Activated T-cell treated with anti-CD3 and anti-CD28 coated beads, Interleukin-2, amount 50 U/mL, for 24 hours (primary cell): ENCODE data around the gene GPR139.

Source experiments
- DNase-seq: peaks from one replicate; pipeline ENCODE4 v3.0.0-alpha.2; 2020
- H3K27ac Mint-ChIP-seq: 2 replicates; pipeline ENCODE4 v1.8.0; 2020; ENCODE audit warnings: mild to moderate bottlenecking, mixed read lengths
- H3K27me3 Mint-ChIP-seq: 2 replicates; pipeline ENCODE4 v1.8.0; 2020; ENCODE audit warnings: mixed read lengths
- H3K36me3 Mint-ChIP-seq: 2 replicates; pipeline ENCODE4 v1.8.0; 2020; ENCODE audit warnings: low read depth, mixed read lengths
- H3K4me1 Mint-ChIP-seq: 2 replicates; pipeline ENCODE4 v1.8.0; 2020; ENCODE audit warnings: low read depth, mixed read lengths
- H3K4me3 Mint-ChIP-seq: 2 replicates; pipeline ENCODE4 v1.8.0; 2020; ENCODE audit warnings: mild to moderate bottlenecking, moderate library complexity, mixed read lengths
- H3K9me3 Mint-ChIP-seq: 2 replicates; pipeline ENCODE4 v1.8.0; 2020; ENCODE audit warnings: mixed read lengths

The GPR139 gene

GRCh38 chr16:20073203-20074098, at the start of gene GPR139:
GPR139 (minus strand) TSS chr16:20073890; CDS start chr16:20073616, 274 bp downstream.
- H3K27me3 Mint-ChIP-seq: peaks cover 64% of the 10 kb centered on the region
- DNase-seq: no peak
- no peak within 1 kb of the TSS for H3K4me3 Mint-ChIP-seq
- H3K36me3 Mint-ChIP-seq: no peaks in the 10 kb centered on the region
- H3K4me1 Mint-ChIP-seq: no peaks in the 10 kb centered on the region
- peaks cover 5% of the 10 kb centered on the region for H3K9me3 Mint-ChIP-seq
- no peak within 1 kb of the TSS for H3K27ac Mint-ChIP-seq

- Mint-ChIP-seq H3K9me3 (peaks cover 16% of the 10 kb centered on the region), H3K4me3 (no peak overlapping the region), H3K36me3 (no peaks in the 10 kb centered on the region), H3K27me3 (peaks cover 3% of the 10 kb centered on the region), H3K27ac (no peak overlapping the region), H3K4me1 (no peaks in the 10 kb centered on the region)
- no peak for DNase-seq
These were observed 48.3 kb upstream of the GPR139 start for GRCh38 chr16:20122011-20122410.

GRCh38 chr16:20114356-20114755, 40.7 kb upstream of the GPR139 start:
- H3K27me3 Mint-ChIP-seq: peaks cover 3% of the 10 kb centered on the region
- no peaks in the 10 kb centered on the region for H3K9me3 Mint-ChIP-seq
- H3K27ac Mint-ChIP-seq: no peak overlapping the region
- no peak for DNase-seq
- H3K4me3 Mint-ChIP-seq: no peak overlapping the region
- H3K36me3 Mint-ChIP-seq: no peaks in the 10 kb centered on the region
- no peaks in the 10 kb centered on the region for H3K4me1 Mint-ChIP-seq

- H3K27me3 Mint-ChIP-seq: peaks cover 2% of the 10 kb centered on the region
- DNase-seq: no peak
- no peak overlapping the region for H3K4me3 Mint-ChIP-seq
- H3K9me3 Mint-ChIP-seq: no peaks in the 10 kb centered on the region
- H3K4me1 Mint-ChIP-seq: no peaks in the 10 kb centered on the region
- H3K36me3 Mint-ChIP-seq: no peaks in the 10 kb centered on the region
- H3K27ac Mint-ChIP-seq: no peak overlapping the region
These were observed 37.5 kb upstream of the GPR139 start for GRCh38 chr16:20111143-20111542.

- DNase-seq: no peak
- Mint-ChIP-seq H3K4me1 (no peaks in the 10 kb centered on the region), H3K4me3 (no peak overlapping the region)
These were observed 33.4 kb upstream of the GPR139 start for GRCh38 chr16:20107083-20107482.

GRCh38 chr16:20104563-20105183, 31.0 kb upstream of the GPR139 start:
- no peaks in the 10 kb centered on the region for H3K9me3 Mint-ChIP-seq
- H3K27ac Mint-ChIP-seq: no peak overlapping the region
- H3K36me3 Mint-ChIP-seq: no peaks in the 10 kb centered on the region
- peaks cover 2% of the 10 kb centered on the region for H3K27me3 Mint-ChIP-seq
- H3K4me1 Mint-ChIP-seq: no peaks in the 10 kb centered on the region
- H3K4me3 Mint-ChIP-seq: no peak overlapping the region
- no peak for DNase-seq

More at GRCh38 chr16:20107083-20107482, 33.4 kb upstream of the GPR139 start:
- Mint-ChIP-seq H3K27ac (no peak overlapping the region), H3K9me3 (no peaks in the 10 kb centered on the region), H3K27me3 (peaks cover 2% of the 10 kb centered on the region), H3K36me3 (no peaks in the 10 kb centered on the region)

GRCh38 chr16:20102521-20102920, 28.8 kb upstream of the GPR139 start:
- Mint-ChIP-seq H3K4me1 (no peaks in the 10 kb centered on the region), H3K27ac (no peak overlapping the region), H3K4me3 (no peak overlapping the region), H3K9me3 (peaks cover 5% of the 10 kb centered on the region), H3K27me3 (no peaks in the 10 kb centered on the region), H3K36me3 (no peaks in the 10 kb centered on the region)
- DNase-seq: no peak

GRCh38 chr16:20102021-20102420, 28.3 kb upstream of the GPR139 start:
- no peaks in the 10 kb centered on the region for H3K27me3 Mint-ChIP-seq
- H3K4me3 Mint-ChIP-seq: no peak overlapping the region
- DNase-seq: no peak
- H3K9me3 Mint-ChIP-seq: peaks cover 5% of the 10 kb centered on the region
- H3K27ac Mint-ChIP-seq: no peak overlapping the region
- H3K4me1 Mint-ChIP-seq: no peaks in the 10 kb centered on the region
- H3K36me3 Mint-ChIP-seq: no peaks in the 10 kb centered on the region

GRCh38 chr16:20099375-20099774, 25.7 kb upstream of the GPR139 start:
- H3K27ac Mint-ChIP-seq: no peak overlapping the region

GRCh38 chr16:20094157-20094556, 20.5 kb upstream of the GPR139 start:
- Mint-ChIP-seq H3K36me3 (no peaks in the 10 kb centered on the region), H3K9me3 (peaks cover 9% of the 10 kb centered on the region), H3K27me3 (peaks cover 3% of the 10 kb centered on the region), H3K4me3 (no peak overlapping the region), H3K4me1 (no peaks in the 10 kb centered on the region), H3K27ac (no peak overlapping the region)
- DNase-seq: no peak

More at GRCh38 chr16:20099375-20099774, 25.7 kb upstream of the GPR139 start:
- H3K27me3 Mint-ChIP-seq: no peaks in the 10 kb centered on the region
- no peak overlapping the region for H3K4me3 Mint-ChIP-seq
- H3K4me1 Mint-ChIP-seq: no peaks in the 10 kb centered on the region
- H3K36me3 Mint-ChIP-seq: no peaks in the 10 kb centered on the region
- DNase-seq: no peak
- H3K9me3 Mint-ChIP-seq: peaks cover 5% of the 10 kb centered on the region

- no peaks in the 10 kb centered on the region for H3K36me3 Mint-ChIP-seq
- H3K27ac Mint-ChIP-seq: no peak overlapping the region
- no peak overlapping the region for H3K4me3 Mint-ChIP-seq
- DNase-seq: no peak
- peaks cover 4% of the 10 kb centered on the region for H3K9me3 Mint-ChIP-seq
- H3K4me1 Mint-ChIP-seq: no peaks in the 10 kb centered on the region
- H3K27me3 Mint-ChIP-seq: peaks cover 15% of the 10 kb centered on the region
These were observed 15.7 kb upstream of the GPR139 start for GRCh38 chr16:20089246-20089965.

- Mint-ChIP-seq H3K27me3 (peaks cover 23% of the 10 kb centered on the region), H3K4me1 (no peaks in the 10 kb centered on the region), H3K4me3 (no peak overlapping the region), H3K36me3 (no peaks in the 10 kb centered on the region), H3K27ac (no peak overlapping the region), H3K9me3 (no peaks in the 10 kb centered on the region)
- DNase-seq: no peak
These were observed 11.0 kb upstream of the GPR139 start for GRCh38 chr16:20084624-20085226.

GRCh38 chr16:20079106-20079505, 5.4 kb upstream of the GPR139 start:
- peaks cover 6% of the 10 kb centered on the region for H3K9me3 Mint-ChIP-seq
- H3K27me3 Mint-ChIP-seq: peaks cover 47% of the 10 kb centered on the region
- H3K27ac Mint-ChIP-seq: no peak overlapping the region
- H3K4me3 Mint-ChIP-seq: no peak overlapping the region
- no peaks in the 10 kb centered on the region for H3K4me1 Mint-ChIP-seq
- no peak for DNase-seq
- no peaks in the 10 kb centered on the region for H3K36me3 Mint-ChIP-seq

- no peak overlapping the region for H3K27ac Mint-ChIP-seq
- no peaks in the 10 kb centered on the region for H3K36me3 Mint-ChIP-seq
- peaks cover 66% of the 10 kb centered on the region for H3K27me3 Mint-ChIP-seq
- no peak overlapping the region for H3K4me3 Mint-ChIP-seq
- DNase-seq: no peak
- H3K9me3 Mint-ChIP-seq: peaks cover 6% of the 10 kb centered on the region
- H3K4me1 Mint-ChIP-seq: no peaks in the 10 kb centered on the region
These were observed 1.6 kb upstream of the GPR139 start for GRCh38 chr16:20075243-20075642.
